Breast epithelium (tissue), 3 donors: ENCODE data around the gene SERPINB6.

Experiments used
- CTCF ChIP-seq, 3 donors: fragments of 450-650 bp; IDR thresholded peaks; one replicate each; pipeline ENCODE4 v1.5.1; 2016 to 2017; ENCODE audit warnings: antibody characterized with exemption in 3 of 3, mild to moderate bottlenecking in 3 of 3, moderate library complexity in 3 of 3
- POLR2A ChIP-seq: fragments of 450-650 bp; IDR thresholded peaks from one replicate; pipeline ENCODE4 v1.6.1; 2016; ENCODE audit warnings: antibody characterized with exemption, mild to moderate bottlenecking, moderate library complexity
- POLR2AphosphoS5 ChIP-seq, 3 donors: sonication (generic); formaldehyde crosslinking; IDR thresholded peaks; one replicate each; pipeline ENCODE4 v1.6.1; 2017; ENCODE audit warnings: antibody characterized with exemption in 3 of 3

GRCh38 chr6:2973676-2974075 lies 2.3 kb upstream of the SERPINB6 start:
- TF ChIP-seq POLR2AphosphoS5 (IDR thresholded peaks at IDR 0.05), result no peak
- TF ChIP-seq CTCF (IDR thresholded peaks at IDR 0.05), result no peak
- TF ChIP-seq POLR2A, result no peak
